GM21619 (cell line): ENCODE measurements around the gene RAPGEF5.
A peak's percentile ranks its signal among the peaks of the same experiment; 100 is the strongest.

Experiments used
- ATAC-seq: cut with Tn5 transposase; IDR thresholded peaks from one replicate; pipeline ENCODE4 v1.9.1; 2021; ENCODE audit not compliant: unreplicated experiment

Gene RAPGEF5

DNA sequence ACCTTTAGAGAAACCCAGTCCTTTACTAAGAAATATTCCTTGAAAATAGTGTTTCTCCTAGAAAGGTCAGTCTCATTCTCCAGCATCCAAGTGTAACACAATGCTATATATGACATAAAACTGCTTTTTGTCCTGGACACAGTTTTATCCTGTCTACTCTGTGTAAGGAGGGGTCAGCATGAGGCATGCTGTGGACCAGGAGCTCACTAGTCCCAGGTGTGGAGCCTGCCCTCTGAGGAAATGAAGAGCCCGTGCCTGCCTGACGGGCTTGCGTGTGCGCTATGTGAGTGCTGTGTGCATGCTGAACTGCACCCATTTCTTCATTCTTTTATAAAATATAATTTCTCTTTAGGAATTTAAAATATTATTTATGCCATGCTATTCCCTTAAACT is 228.4 kb downstream of the RAPGEF5 start:
- no peak for ATAC-seq

DNA sequence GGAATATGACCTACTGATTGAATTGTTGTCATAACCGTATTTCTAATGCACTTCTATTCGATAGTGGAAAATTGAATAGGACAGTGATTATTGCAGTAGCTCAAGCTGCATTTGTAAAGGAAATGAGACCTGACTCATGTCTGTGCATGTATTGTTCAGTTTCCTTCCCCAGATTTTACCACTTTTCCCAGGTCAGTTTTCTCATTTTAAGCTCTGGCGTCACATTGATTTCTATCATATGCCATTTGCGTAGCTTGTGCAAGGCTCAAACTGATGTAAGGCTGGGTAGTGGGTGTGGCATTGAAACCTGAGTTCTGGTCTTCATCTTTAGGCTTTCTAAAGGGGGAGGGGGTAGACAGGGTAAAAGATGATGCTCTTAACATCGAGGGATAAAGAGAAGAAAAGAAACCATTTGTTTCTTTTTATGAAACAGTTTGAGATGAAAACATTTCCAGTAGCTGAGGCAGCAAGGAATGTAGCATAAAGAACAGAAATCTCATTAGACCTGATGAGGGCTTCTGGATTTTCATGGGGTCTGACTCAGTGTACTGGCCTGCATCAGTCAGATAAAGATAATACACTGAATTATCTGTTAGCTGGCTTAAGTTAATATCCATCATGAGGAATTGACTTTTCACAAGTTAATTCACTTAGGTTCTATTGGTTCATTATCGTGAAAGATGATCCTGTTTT is 229.0 kb downstream of the RAPGEF5 start:
- ATAC-seq, result no peak

DNA sequence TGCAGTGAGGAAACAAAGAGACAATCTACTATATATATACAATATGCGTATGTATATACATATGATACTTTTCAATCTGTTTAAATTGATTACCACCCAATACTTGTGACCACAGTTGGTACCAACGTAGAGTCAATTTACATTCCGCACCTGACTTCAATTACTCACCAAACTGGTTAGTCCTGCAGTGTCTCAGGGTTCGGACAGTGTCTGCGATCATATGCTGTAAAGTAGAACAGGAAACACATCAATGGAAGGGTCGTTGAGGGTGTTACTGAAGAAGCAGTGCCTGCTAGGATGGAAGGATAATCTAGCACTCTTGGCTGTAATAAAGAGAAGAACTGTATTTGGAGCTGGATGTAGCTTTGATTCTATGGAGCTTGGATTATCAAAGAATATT is 231.5 kb downstream of the RAPGEF5 start:
- no peak for ATAC-seq

DNA sequence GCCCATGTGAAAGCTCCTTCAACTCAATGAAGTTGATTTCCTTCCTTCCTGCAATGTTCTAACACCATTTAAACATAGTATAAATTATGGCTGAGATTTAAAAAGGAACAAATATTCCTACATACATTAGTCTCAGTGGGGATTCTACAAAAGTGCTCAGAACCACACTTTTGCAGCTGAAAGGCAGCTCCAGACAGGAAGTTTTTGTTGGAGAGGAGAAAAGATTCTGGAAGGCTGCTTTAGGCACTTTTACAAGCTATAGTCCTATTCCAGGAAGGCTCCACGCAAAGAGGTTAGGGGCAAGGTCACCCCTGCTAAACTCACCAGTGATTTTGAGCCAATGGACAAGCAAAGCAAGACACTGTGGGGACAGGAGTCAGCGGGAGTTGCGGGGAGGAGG is 232.0 kb downstream of the RAPGEF5 start:
- no peak for ATAC-seq

- ATAC-seq, result no peak
These were observed 233.8 kb downstream of the RAPGEF5 start for GRCh38 chr7:22123139-22123538.

GRCh38 chr7:22121702-22122474 is 235.1 kb downstream of the RAPGEF5 start:
- no peak for ATAC-seq

GRCh38 chr7:22120391-22121053 is 236.4 kb downstream of the RAPGEF5 start:
- no peak for ATAC-seq

GRCh38 chr7:22117222-22117621 is 239.7 kb downstream of the RAPGEF5 start:
- ATAC-seq, result no peak

DNA sequence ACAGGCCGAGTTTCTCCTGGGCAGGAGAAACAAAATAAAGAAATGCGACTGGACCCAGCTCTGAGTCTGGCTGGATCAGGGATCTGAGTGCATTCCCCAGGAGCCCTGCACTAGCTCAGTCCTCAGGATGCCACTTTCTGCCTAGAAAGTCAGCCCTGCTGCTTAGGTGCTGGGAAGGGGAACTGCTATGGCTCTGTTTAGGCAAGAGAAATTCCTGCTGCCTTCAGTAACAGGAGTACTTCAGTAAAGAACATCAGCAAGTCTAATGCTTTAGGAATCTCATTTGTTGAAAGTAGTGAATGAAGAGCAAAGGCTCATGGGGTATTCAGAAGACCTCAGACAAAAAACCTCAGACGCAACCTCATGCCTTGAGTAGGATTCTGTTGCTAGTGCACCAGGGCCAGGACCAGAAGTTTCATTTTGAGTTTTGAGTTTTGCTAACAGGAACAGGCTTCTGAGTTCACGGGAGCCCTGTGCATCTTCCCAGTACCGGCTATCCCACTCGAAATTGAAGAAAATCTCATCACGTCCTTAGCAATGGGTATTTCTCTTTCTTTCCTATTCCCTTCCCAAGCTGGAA is 240.4 kb downstream of the RAPGEF5 start:
- ATAC-seq, result no peak

GRCh38 chr7:22115689-22116088 is 241.3 kb downstream of the RAPGEF5 start:
- ATAC-seq, result no peak

GRCh38 chr7:22114440-22114981 is 242.4 kb downstream of the RAPGEF5 start:
- ATAC-seq, result no peak

- no peak for ATAC-seq
These were observed 243.9 kb downstream of the RAPGEF5 start for GRCh38 chr7:22113041-22113440.

DNA sequence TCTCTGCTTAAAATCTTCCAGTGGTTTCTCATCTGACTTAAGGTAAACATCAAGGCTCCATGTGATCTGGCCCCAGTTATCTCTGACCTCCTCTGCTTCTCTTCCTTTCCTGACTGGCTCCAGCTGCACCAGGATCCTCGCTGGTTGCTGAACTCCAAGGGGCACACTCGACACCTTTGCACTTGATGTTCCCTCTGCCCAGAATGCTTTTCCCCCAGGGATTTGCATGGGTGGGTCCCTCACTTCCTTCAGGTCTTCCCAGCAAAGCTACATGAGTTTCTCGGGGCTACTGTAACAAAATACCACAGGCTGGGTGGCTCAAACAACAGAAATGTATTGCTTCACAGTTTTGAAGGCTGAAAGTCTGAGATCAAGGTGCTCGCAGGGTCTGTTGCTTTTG is 245.3 kb downstream of the RAPGEF5 start:
- ATAC-seq, result no peak

DNA sequence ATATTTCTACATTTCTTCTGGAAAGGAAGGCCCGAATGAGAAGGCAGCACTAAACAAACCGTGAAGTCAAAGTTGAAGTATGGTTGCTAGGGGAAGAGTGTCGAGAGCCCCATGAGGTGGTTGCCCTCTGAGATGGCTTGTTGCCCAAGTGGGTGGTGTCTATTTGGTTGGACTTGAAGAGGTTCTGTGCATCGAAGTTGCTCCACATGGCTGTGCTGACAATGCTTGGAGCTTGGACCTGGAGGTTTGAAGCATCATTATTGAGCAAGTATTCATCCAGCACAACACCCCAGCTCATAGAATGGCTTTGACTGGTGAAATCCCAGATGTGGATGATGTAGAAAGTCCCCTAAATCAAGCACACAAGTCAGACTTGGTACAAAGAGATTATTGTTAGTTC is 246.1 kb downstream of the RAPGEF5 start:
- no peak for ATAC-seq

- ATAC-seq, result peak; percentile 69
These were observed 246.6 kb downstream of the RAPGEF5 start for GRCh38 chr7:22110227-22110839.

DNA sequence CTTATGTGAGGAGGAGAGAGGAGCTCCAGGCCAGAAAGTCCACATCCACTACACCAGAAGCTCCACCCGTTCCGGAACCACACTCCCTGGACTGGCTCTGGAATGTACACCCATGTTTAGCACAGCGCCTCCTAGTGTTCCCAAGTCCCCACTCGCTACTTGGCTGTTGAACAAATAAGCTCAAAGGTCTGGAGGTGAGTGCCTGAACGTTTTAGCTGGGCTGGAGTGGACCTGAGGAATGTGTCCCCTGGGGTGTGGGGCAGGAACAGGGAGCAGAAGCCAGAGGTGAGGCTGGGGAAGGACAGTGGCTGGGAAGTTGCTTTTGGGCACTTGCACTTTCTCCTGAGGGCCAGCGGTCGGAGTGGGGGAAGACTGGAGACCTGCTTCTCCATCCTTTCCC is 247.2 kb downstream of the RAPGEF5 start:
- no peak for ATAC-seq

GRCh38 chr7:22108151-22108845 is 248.7 kb downstream of the RAPGEF5 start:
- no peak for ATAC-seq

- no peak for ATAC-seq
These were observed 251.4 kb downstream of the RAPGEF5 start for GRCh38 chr7:22105550-22105949.

- ATAC-seq, result no peak
These were observed 262.3 kb downstream of the RAPGEF5 start for GRCh38 chr7:22094413-22095342.
